Measurements from ENCODE around the gene SLC44A4. TPM values are rescaled to one million over a fixed set of nuclear protein-coding genes. Genes with fewer than 3 reads are reported as not detected.

The SLC44A4 gene
- total RNA-seq, 1 experiment from 2014 or later, result 3.1 TPM

DNA sequence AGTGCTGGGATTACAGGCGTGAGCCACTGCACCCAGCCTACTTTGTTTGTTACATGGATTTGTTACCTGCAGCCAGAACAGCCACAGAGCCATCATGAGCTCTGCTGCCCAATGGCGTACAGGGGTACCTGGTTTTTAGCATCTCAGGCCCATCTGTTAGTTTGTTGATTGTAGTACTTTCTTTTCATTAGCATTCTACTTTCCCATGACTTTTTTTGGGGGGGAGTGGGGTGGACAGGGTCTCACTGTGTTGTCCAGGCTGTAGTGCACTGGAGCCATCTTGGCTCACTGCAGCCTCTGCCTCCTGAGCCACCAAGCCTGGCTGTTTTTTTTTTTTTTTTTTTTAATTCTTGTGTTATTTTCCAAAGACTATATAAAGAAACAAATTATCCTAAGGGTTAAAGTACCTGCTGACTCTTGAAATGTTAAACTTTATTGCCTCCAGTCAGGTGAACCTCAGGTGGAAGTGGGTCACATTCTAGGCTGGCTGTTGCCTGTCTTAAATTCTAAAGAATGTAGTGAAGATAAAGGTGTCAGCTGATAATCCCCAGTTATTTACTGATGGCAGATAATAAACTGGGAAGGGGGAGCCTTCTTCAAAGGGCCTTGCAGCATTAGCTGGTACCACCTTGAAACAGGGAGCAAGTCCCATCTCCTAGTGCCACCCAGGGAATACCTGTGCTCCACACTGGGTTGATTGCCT is 31.4 kb downstream of the SLC44A4 start:
- TF ChIP-seq ZNF121 (CRISPR knock-in tag; IDR thresholded peaks at IDR 0.05) (0 out of 2 replicates have a peak, but pooled peaks have one; percentile 16), GRHL2 (CRISPR knock-in tag; IDR thresholded peaks at IDR 0.05; ENCODE audit: insufficient replicate concordance, severe bottlenecking) (no peak)
- Mint-ChIP-seq H3K36me3 (peaks cover under 1% of the 10 kb centered on the region; the same call in 1 of the 2 replicates), H3K4me3 (no peak overlapping the region), H3K27ac (no peak overlapping the region), H3K4me1 (no peaks in the 10 kb centered on the region), H3K27me3 (ENCODE audit: low read depth) (0 out of 2 replicates have a peak, but pooled peaks cover under 1% of the 10 kb centered on the region), H3K9me3 (peaks cover under 1% of the 10 kb centered on the region)
- ATAC-seq (no peak), DNase-seq (ENCODE audit: low spot score) (no peak)
- CTCF ChIA-PET, result no interaction called here
- POLR2A ChIA-PET, result interaction anchor here (1.3 kb wide), 1 partner anchor 15 kb away, joined by 4 read pairs; the partner anchor contains the start of gene NEU1

DNA sequence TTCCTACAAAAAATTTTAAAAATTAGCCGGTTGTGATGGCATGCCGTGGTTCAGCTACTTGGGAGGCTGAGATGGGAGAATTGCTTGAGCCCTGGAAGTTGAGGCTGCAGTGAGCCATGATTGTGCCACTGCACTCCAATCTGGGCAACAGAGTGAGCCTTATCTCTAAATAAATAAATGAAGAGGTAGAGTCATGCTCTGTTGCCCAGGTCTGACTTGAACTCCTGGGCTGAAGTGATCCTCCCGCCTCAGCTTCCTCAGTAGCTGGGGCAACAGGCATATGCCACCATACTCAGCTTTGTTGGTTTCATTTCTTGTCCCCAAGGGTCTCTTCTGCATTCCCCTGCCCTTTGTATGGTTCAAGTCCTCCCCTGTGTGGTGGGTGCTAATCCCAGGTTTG is 34.3 kb downstream of the SLC44A4 start:
- no peak overlapping the region for H3K4me3 Mint-ChIP-seq
- TF ChIP-seq TP53 (CRISPR knock-in tag; IDR thresholded peaks at IDR 0.05), result no peak

DNA sequence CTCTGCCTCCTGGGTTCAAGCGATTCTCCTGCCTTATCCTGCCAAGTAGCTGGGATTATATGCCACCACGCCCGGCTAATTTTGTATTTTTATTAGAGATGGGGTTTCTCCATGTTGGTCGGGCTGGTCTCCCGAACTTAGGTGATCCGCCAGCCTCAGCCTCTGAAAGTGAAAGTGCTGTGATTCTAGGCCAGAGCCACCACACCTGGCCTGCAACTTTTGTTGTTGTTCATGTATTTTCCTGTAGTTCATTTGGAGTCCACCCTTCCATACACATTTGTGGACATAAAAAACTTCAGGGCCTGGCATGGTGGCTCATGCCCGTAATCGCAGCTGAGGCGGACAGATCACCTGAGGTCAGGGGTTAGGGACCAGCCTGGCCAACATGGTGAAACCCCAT is 36.7 kb downstream of the SLC44A4 start:
- no peak overlapping the region for H3K4me3 Mint-ChIP-seq
- no peak for ATAC-seq
- DNase-seq (ENCODE audit: low spot score), result no peak
- no peaks in the 10 kb centered on the region for H3K27me3 Mint-ChIP-seq (ENCODE audit: low read depth)
- no peaks in the 10 kb centered on the region for H3K9me3 Mint-ChIP-seq
- ChIA-PET POLR2A (interaction anchor here (1.0 kb wide), 1 partner anchor 15 kb away, joined by 3 read pairs; the partner anchor contains the start of gene HSPA1B), CTCF (interaction anchor here (1.2 kb wide), 1 partner anchor 81 kb away, joined by 3 read pairs; no protein-coding TSS in a partner anchor)
- peaks cover 42% of the 10 kb centered on the region for H3K36me3 Mint-ChIP-seq
- H3K27ac Mint-ChIP-seq, result no peak overlapping the region
- H3K4me1 Mint-ChIP-seq, result peaks cover 13% of the 10 kb centered on the region
- TF ChIP-seq, protein P1, sequence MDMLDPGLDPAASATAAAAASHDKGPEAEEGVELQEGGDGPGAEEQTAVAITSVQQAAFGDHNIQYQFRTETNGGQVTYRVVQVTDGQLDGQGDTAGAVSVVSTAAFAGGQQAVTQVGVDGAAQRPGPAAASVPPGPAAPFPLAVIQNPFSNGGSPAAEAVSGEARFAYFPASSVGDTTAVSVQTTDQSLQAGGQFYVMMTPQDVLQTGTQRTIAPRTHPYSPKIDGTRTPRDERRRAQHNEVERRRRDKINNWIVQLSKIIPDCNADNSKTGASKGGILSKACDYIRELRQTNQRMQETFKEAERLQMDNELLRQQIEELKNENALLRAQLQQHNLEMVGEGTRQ (CRISPR knock-in tag; IDR thresholded peaks at IDR 0.05), result no peak
- TF ChIP-seq, protein P2, sequence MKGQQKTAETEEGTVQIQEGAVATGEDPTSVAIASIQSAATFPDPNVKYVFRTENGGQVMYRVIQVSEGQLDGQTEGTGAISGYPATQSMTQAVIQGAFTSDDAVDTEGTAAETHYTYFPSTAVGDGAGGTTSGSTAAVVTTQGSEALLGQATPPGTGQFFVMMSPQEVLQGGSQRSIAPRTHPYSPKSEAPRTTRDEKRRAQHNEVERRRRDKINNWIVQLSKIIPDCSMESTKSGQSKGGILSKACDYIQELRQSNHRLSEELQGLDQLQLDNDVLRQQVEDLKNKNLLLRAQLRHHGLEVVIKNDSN (CRISPR knock-in tag; IDR thresholded peaks at IDR 0.05), result no peak
- no peak for TF ChIP-seq TEAD1 (CRISPR knock-in tag; IDR thresholded peaks at IDR 0.05)
- TF ChIP-seq, protein P3, sequence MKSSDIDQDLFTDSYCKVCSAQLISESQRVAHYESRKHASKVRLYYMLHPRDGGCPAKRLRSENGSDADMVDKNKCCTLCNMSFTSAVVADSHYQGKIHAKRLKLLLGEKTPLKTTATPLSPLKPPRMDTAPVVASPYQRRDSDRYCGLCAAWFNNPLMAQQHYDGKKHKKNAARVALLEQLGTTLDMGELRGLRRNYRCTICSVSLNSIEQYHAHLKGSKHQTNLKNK (CRISPR knock-in tag; IDR thresholded peaks at IDR 0.05), result no peak
- TF ChIP-seq, protein P4, sequence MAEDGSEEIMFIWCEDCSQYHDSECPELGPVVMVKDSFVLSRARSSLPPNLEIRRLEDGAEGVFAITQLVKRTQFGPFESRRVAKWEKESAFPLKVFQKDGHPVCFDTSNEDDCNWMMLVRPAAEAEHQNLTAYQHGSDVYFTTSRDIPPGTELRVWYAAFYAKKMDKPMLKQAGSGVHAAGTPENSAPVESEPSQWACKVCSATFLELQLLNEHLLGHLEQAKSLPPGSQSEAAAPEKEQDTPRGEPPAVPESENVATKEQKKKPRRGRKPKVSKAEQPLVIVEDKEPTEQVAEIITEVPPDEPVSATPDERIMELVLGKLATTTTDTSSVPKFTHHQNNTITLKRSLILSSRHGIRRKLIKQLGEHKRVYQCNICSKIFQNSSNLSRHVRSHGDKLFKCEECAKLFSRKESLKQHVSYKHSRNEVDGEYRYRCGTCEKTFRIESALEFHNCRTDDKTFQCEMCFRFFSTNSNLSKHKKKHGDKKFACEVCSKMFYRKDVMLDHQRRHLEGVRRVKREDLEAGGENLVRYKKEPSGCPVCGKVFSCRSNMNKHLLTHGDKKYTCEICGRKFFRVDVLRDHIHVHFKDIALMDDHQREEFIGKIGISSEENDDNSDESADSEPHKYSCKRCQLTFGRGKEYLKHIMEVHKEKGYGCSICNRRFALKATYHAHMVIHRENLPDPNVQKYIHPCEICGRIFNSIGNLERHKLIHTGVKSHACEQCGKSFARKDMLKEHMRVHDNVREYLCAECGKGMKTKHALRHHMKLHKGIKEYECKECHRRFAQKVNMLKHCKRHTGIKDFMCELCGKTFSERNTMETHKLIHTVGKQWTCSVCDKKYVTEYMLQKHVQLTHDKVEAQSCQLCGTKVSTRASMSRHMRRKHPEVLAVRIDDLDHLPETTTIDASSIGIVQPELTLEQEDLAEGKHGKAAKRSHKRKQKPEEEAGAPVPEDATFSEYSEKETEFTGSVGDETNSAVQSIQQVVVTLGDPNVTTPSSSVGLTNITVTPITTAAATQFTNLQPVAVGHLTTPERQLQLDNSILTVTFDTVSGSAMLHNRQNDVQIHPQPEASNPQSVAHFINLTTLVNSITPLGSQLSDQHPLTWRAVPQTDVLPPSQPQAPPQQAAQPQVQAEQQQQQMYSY (CRISPR knock-in tag; IDR thresholded peaks at IDR 0.05), result no peak
- TF ChIP-seq RORB (CRISPR knock-in tag; IDR thresholded peaks at IDR 0.05), result no peak
- no peak for TF ChIP-seq ZNF263 (CRISPR knock-in tag; IDR thresholded peaks at IDR 0.05; ENCODE audit: low read depth)
- TF ChIP-seq, protein P5, sequence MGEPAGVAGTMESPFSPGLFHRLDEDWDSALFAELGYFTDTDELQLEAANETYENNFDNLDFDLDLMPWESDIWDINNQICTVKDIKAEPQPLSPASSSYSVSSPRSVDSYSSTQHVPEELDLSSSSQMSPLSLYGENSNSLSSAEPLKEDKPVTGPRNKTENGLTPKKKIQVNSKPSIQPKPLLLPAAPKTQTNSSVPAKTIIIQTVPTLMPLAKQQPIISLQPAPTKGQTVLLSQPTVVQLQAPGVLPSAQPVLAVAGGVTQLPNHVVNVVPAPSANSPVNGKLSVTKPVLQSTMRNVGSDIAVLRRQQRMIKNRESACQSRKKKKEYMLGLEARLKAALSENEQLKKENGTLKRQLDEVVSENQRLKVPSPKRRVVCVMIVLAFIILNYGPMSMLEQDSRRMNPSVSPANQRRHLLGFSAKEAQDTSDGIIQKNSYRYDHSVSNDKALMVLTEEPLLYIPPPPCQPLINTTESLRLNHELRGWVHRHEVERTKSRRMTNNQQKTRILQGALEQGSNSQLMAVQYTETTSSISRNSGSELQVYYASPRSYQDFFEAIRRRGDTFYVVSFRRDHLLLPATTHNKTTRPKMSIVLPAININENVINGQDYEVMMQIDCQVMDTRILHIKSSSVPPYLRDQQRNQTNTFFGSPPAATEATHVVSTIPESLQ (CRISPR knock-in tag; IDR thresholded peaks at IDR 0.05), result no peak
- TF ChIP-seq, protein P6, sequence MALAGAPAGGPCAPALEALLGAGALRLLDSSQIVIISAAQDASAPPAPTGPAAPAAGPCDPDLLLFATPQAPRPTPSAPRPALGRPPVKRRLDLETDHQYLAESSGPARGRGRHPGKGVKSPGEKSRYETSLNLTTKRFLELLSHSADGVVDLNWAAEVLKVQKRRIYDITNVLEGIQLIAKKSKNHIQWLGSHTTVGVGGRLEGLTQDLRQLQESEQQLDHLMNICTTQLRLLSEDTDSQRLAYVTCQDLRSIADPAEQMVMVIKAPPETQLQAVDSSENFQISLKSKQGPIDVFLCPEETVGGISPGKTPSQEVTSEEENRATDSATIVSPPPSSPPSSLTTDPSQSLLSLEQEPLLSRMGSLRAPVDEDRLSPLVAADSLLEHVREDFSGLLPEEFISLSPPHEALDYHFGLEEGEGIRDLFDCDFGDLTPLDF (CRISPR knock-in tag; IDR thresholded peaks at IDR 0.05), result no peak
- TF ChIP-seq ZBTB21 (CRISPR knock-in tag; IDR thresholded peaks at IDR 0.05; ENCODE audit: borderline replicate concordance), result no peak
- TF ChIP-seq, protein P7, sequence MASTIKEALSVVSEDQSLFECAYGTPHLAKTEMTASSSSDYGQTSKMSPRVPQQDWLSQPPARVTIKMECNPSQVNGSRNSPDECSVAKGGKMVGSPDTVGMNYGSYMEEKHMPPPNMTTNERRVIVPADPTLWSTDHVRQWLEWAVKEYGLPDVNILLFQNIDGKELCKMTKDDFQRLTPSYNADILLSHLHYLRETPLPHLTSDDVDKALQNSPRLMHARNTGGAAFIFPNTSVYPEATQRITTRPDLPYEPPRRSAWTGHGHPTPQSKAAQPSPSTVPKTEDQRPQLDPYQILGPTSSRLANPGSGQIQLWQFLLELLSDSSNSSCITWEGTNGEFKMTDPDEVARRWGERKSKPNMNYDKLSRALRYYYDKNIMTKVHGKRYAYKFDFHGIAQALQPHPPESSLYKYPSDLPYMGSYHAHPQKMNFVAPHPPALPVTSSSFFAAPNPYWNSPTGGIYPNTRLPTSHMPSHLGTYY (CRISPR knock-in tag; IDR thresholded peaks at IDR 0.05), result no peak
- no peak for TF ChIP-seq ETV6 (CRISPR knock-in tag; IDR thresholded peaks at IDR 0.05)
- TF ChIP-seq, protein P8, sequence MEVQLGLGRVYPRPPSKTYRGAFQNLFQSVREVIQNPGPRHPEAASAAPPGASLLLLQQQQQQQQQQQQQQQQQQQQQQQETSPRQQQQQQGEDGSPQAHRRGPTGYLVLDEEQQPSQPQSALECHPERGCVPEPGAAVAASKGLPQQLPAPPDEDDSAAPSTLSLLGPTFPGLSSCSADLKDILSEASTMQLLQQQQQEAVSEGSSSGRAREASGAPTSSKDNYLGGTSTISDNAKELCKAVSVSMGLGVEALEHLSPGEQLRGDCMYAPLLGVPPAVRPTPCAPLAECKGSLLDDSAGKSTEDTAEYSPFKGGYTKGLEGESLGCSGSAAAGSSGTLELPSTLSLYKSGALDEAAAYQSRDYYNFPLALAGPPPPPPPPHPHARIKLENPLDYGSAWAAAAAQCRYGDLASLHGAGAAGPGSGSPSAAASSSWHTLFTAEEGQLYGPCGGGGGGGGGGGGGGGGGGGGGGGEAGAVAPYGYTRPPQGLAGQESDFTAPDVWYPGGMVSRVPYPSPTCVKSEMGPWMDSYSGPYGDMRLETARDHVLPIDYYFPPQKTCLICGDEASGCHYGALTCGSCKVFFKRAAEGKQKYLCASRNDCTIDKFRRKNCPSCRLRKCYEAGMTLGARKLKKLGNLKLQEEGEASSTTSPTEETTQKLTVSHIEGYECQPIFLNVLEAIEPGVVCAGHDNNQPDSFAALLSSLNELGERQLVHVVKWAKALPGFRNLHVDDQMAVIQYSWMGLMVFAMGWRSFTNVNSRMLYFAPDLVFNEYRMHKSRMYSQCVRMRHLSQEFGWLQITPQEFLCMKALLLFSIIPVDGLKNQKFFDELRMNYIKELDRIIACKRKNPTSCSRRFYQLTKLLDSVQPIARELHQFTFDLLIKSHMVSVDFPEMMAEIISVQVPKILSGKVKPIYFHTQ (CRISPR knock-in tag; IDR thresholded peaks at IDR 0.05), result no peak

More for the DNA sequence above, 34.3 kb downstream of the SLC44A4 start:
- Mint-ChIP-seq H3K27ac (no peak overlapping the region), H3K27me3 (ENCODE audit: low read depth) (no peaks in the 10 kb centered on the region), H3K9me3 (no peaks in the 10 kb centered on the region), H3K4me1 (no peaks in the 10 kb centered on the region), H3K36me3 (peaks cover 18% of the 10 kb centered on the region)
- CTCF ChIA-PET, result interaction anchor here (0.7 to 1.3 kb wide), 3 partner anchors 14 to 115 kb away, joined by 3 read pairs; partner anchors contain the start of gene DDAH2
- DNase-seq (ENCODE audit: low spot score) (no peak), ATAC-seq (no peak)
- POLR2A ChIA-PET, result no interaction called here

Data from WTC11 (cell line).